Naive thymus-derived CD4-positive, alpha-beta T cell (primary cell): Measurements from ENCODE around the gene VWCE. TPM values are rescaled to one million over a fixed set of nuclear protein-coding genes. Genes with fewer than 3 reads are reported as not detected.

ENCODE experiments used
- ATAC-seq: fragments of 150-1000 bp; cut with Tn5 transposase; 2 replicates; pipeline ENCODE4 v1.10.0; 2021; ENCODE audit warnings: mild to moderate bottlenecking, moderate library complexity
- CTCF ChIA-PET: fragments of 350-600 bp; sonication (Branson Sonifier 250); formaldehyde crosslinking; loops from one replicate; lab custom pipeline; 2021; ENCODE audit warnings: antibody characterized with exemption; lab: Charles Lee
- POLR2A ChIA-PET: fragments of 350-600 bp; sonication (Branson Sonifier 250); formaldehyde crosslinking; loops from one replicate; lab custom pipeline; 2021; ENCODE audit warnings: antibody characterized with exemption, inconsistent platforms; lab: Charles Lee
- DNase-seq, 9 donors: peaks; one replicate each; pipeline versions ENCODE4 v3.0.0 to v3.0.0-alpha.2; 2020 to 2022; ENCODE audit warnings: mixed read lengths in 1 of 9
- H3K27ac ChIP-seq: one replicate; pipeline ENCODE4 v1.7.0; 2013; ENCODE audit warnings: mild to moderate bottlenecking, low read depth, low read length, moderate library complexity
- H3K27me3 ChIP-seq, 2 donors: one replicate each; pipeline ENCODE4 v1.7.0; 2013; ENCODE audit warnings: low read length in 2 of 2, mild to moderate bottlenecking in 2 of 2, moderate library complexity in 2 of 2; ENCODE audit not compliant: control insufficient read depth in 2 of 2, insufficient read depth in 2 of 2
- H3K36me3 ChIP-seq, 3 experiments: 1 replicate in 2 of 3; 2 replicates in 1 of 3; pipeline ENCODE4 v1.7.0; 2013; ENCODE audit warnings: low read length in 3 of 3, mild to moderate bottlenecking in 3 of 3, moderate library complexity in 1 of 3; ENCODE audit not compliant: insufficient read depth in 3 of 3, control insufficient read depth in 2 of 3
- H3K4me1 ChIP-seq, 2 donors: one replicate each; pipeline ENCODE4 v1.7.0; 2013; ENCODE audit warnings: low read length in 2 of 2, mild to moderate bottlenecking in 2 of 2, moderate library complexity in 1 of 2; ENCODE audit not compliant: control insufficient read depth in 2 of 2, insufficient read depth in 2 of 2
- H3K4me3 ChIP-seq: 2 replicates; pipeline ENCODE4 v1.7.0; 2013; ENCODE audit warnings: mild to moderate bottlenecking, low read length
- H3K9me3 ChIP-seq, 3 experiments: 1 replicate in 2 of 3; 2 replicates in 1 of 3; pipeline ENCODE4 v1.7.0; 2013; ENCODE audit warnings: low read length in 3 of 3; ENCODE audit not compliant: control insufficient read depth in 2 of 3
- H3K27ac Mint-ChIP-seq, 9 donors: one replicate each; pipeline ENCODE4 v1.8.0; 2020 to 2022; ENCODE audit warnings: mixed read lengths in 9 of 9, mild to moderate bottlenecking in 8 of 9, moderate library complexity in 5 of 9, inconsistent platforms in 2 of 9
- H3K27me3 Mint-ChIP-seq, 5 donors: one replicate each; pipeline ENCODE4 v1.8.0; 2021 to 2022; ENCODE audit warnings: mixed read lengths in 5 of 5, mild to moderate bottlenecking in 1 of 5
- H3K36me3 Mint-ChIP-seq, 5 donors: one replicate each; pipeline ENCODE4 v1.8.0; 2020 to 2022; ENCODE audit warnings: mixed read lengths in 5 of 5, mild to moderate bottlenecking in 3 of 5, inconsistent platforms in 1 of 5
- H3K4me1 Mint-ChIP-seq, 7 donors: one replicate each; pipeline ENCODE4 v1.8.0; 2020 to 2022; ENCODE audit warnings: mixed read lengths in 7 of 7, mild to moderate bottlenecking in 3 of 7, inconsistent platforms in 1 of 7
- H3K4me3 Mint-ChIP-seq, 10 donors: one replicate each; pipeline ENCODE4 v1.8.0; 2020 to 2022; ENCODE audit warnings: mild to moderate bottlenecking in 10 of 10, mixed read lengths in 10 of 10, moderate library complexity in 6 of 10, inconsistent platforms in 2 of 10
- H3K9me3 Mint-ChIP-seq, 11 donors: one replicate each; pipeline ENCODE4 v1.8.0; 2020 to 2022; ENCODE audit warnings: mixed read lengths in 11 of 11, mild to moderate bottlenecking in 4 of 11, inconsistent platforms in 1 of 11, moderate library complexity in 1 of 11
- intact Hi-C, 2 donors: fragments of 100-400 bp; cut with micrococcal nuclease; formaldehyde crosslinking; loops; one replicate each; pipeline ENCODE4 v1.15.1; 2023
- polyA plus RNA-seq, 2 donors: library from polyadenylated mRNA; unstranded; fragments of 300-500 nt; fragmentation: Illumina TruSeq; gene quantifications; one replicate each; pipeline ENCODE4 v1.2.3, GENCODE V29; 2021
- total RNA-seq, 6 experiments: library from RNA in 5 of 6; stranded (reverse) in 5 of 6; gene quantifications; 1 replicate in 5 of 6; 2 replicates in 1 of 6; pipeline ENCODE4 v1.2.3 and lab custom pipeline; 2021 to 2026

Gene VWCE
- total and polyA plus RNA-seq, 7 experiments from 2014 or later, result 0.16 to 3.8 (median 0.49) TPM; not detected in 2

DNA sequence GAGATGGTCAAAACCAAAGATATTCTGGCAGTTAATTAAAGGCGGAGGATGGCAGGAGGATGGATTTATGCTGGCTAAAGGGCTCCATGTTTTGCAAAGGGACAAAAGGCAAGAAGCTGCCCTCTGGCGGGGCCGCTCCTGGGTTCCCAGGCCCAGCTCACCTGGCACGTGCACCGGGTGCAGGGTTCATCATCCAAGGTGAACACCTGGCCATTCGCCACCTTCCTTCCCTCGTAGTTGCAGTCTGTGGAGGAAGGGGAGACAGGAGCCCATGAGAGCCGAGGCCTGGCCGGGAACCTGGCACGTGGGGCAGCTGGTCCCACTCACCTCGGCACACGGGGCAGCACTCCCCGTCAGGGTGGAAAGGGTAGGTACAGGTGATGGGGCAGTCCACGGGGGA is 30.3 kb downstream of the VWCE start:
- H3K9me3 Mint-ChIP-seq, result no peaks in the 10 kb centered on the region
- no peaks in the 10 kb centered on the region for H3K36me3 Mint-ChIP-seq
- no peaks in the 10 kb centered on the region for H3K9me3 ChIP-seq
- DNase-seq (no peak), ATAC-seq (no peak)
- H3K27me3 ChIP-seq, result no peaks in the 10 kb centered on the region
- no peaks in the 10 kb centered on the region for H3K36me3 ChIP-seq
- H3K27ac Mint-ChIP-seq, result no peak overlapping the region
- H3K4me3 ChIP-seq, result no peak overlapping the region
- H3K4me1 ChIP-seq, result no peaks in the 10 kb centered on the region
- no peaks in the 10 kb centered on the region for H3K4me1 Mint-ChIP-seq
- intact Hi-C loops, result no loop called here
- H3K27me3 Mint-ChIP-seq, result no peaks in the 10 kb centered on the region
- ChIA-PET CTCF (no interaction called here), POLR2A (no interaction called here)
- H3K4me3 Mint-ChIP-seq, result no peak overlapping the region
- no peak overlapping the region for H3K27ac ChIP-seq

DNA sequence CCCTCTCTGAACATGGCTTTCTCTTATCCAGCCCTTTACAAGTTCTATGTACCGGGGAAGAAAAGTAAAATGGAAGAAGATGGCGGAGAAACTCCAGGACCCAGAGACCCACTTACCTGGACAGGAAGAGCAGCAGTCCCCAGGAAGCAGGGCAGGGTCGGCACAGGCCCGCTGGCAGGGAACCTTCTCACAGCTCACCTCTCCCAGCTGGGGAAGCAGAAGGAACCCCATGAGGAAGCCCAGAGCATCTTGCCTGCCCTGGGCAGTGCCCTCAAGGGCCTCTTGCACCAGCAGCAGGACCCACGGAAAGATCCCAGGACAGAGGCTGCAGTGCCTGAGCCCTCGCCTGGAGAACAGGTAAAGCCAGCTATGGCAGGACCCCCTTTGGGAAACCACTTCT is 30.7 kb downstream of the VWCE start:
- no peak overlapping the region for H3K27ac Mint-ChIP-seq
- no peak overlapping the region for H3K4me3 Mint-ChIP-seq
- no peaks in the 10 kb centered on the region for H3K36me3 ChIP-seq
- H3K9me3 Mint-ChIP-seq, result no peaks in the 10 kb centered on the region
- DNase-seq, result no peak
- no peaks in the 10 kb centered on the region for H3K36me3 Mint-ChIP-seq
- ATAC-seq, result no peak
- no peaks in the 10 kb centered on the region for H3K27me3 ChIP-seq
- ChIA-PET POLR2A (no interaction called here), CTCF (no interaction called here)
- H3K27ac ChIP-seq, result no peak overlapping the region
- no peaks in the 10 kb centered on the region for H3K4me1 Mint-ChIP-seq
- H3K27me3 Mint-ChIP-seq, result no peaks in the 10 kb centered on the region
- intact Hi-C loops, result no loop called here
- no peaks in the 10 kb centered on the region for H3K4me1 ChIP-seq
- H3K9me3 ChIP-seq, result no peaks in the 10 kb centered on the region
- no peak overlapping the region for H3K4me3 ChIP-seq

DNA sequence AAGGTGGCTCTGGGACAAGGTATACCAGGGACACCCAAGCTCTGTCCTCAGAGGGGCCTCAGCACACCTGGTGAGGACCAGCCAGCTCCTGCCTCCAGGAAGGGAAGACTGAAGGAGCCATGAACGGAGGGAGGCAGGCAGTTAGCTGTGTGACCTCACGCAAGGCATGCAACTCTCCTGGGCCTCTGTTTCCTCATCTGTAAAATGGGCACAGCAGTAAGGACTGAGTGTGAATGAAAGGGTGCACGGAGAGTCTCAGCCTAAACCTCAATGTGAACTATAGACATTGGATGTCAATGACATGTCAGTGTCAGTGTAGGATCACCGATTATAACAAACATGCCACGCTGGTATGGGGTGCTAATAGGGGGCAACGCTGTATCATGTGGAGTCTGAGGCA is 35.8 kb downstream of the VWCE start:
- H3K4me1 ChIP-seq, result no peaks in the 10 kb centered on the region
- H3K4me3 ChIP-seq, result no peak overlapping the region
- CTCF ChIA-PET, result interaction anchor here (0.7 to 1.0 kb wide), 2 partner anchors 126 to 486 kb away, joined by 3 to 4 read pairs; no protein-coding TSS in a partner anchor
- peaks cover 0 to 1% (median 0%) of the 10 kb centered on the region in 7 donors for H3K4me1 Mint-ChIP-seq
- H3K9me3 ChIP-seq, result no peaks in the 10 kb centered on the region
- no peak overlapping the region for H3K27ac Mint-ChIP-seq
- no peak for ATAC-seq
- no peaks in the 10 kb centered on the region for H3K27me3 Mint-ChIP-seq
- intact Hi-C loops, result no loop called here
- POLR2A ChIA-PET, result no interaction called here
- H3K36me3 Mint-ChIP-seq, result no peaks in the 10 kb centered on the region
- H3K27me3 ChIP-seq, result no peaks in the 10 kb centered on the region
- no peaks in the 10 kb centered on the region for H3K36me3 ChIP-seq
- H3K4me3 Mint-ChIP-seq, result no peak overlapping the region
- no peak for DNase-seq
- no peak overlapping the region for H3K27ac ChIP-seq
- no peaks in the 10 kb centered on the region for H3K9me3 Mint-ChIP-seq

DNA sequence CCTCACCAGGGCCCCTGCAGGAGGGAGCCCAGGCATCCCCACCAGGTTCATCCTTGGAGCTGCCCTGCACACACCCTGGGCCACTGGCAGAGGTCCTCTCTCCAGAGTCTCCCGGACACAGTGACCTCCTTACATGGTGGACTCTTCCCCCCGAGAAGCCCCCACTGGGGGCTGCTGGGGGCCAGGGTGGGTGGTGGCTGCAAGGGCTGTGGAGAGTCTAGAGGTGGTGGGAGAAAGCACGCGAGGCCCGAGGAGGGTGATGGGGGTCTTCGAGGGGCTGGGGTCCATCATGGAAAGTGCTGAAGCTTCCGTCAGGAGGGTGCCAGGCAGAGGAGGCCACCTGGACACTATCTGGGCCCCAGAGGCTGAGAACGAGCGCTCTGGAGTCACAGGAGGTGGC is 36.6 kb downstream of the VWCE start:
- no peaks in the 10 kb centered on the region for H3K9me3 Mint-ChIP-seq
- no peaks in the 10 kb centered on the region for H3K4me1 ChIP-seq
- CTCF ChIA-PET, result interaction anchor here (1.0 kb wide), 1 partner anchor 127 kb away, joined by 4 read pairs; no protein-coding TSS in a partner anchor
- no peaks in the 10 kb centered on the region for H3K36me3 Mint-ChIP-seq
- no peak overlapping the region for H3K27ac ChIP-seq
- no peak overlapping the region for H3K4me3 ChIP-seq
- DNase-seq, result no peak
- no peaks in the 10 kb centered on the region for H3K27me3 ChIP-seq
- H3K27me3 Mint-ChIP-seq, result no peaks in the 10 kb centered on the region
- no peak for ATAC-seq
- intact Hi-C loops, result no loop called here
- no peak overlapping the region for H3K4me3 Mint-ChIP-seq
- peaks cover 0 to 1% (median 0%) of the 10 kb centered on the region in 7 donors for H3K4me1 Mint-ChIP-seq
- H3K27ac Mint-ChIP-seq, result no peak overlapping the region
- no peaks in the 10 kb centered on the region for H3K36me3 ChIP-seq
- POLR2A ChIA-PET, result no interaction called here
- no peaks in the 10 kb centered on the region for H3K9me3 ChIP-seq

DNA sequence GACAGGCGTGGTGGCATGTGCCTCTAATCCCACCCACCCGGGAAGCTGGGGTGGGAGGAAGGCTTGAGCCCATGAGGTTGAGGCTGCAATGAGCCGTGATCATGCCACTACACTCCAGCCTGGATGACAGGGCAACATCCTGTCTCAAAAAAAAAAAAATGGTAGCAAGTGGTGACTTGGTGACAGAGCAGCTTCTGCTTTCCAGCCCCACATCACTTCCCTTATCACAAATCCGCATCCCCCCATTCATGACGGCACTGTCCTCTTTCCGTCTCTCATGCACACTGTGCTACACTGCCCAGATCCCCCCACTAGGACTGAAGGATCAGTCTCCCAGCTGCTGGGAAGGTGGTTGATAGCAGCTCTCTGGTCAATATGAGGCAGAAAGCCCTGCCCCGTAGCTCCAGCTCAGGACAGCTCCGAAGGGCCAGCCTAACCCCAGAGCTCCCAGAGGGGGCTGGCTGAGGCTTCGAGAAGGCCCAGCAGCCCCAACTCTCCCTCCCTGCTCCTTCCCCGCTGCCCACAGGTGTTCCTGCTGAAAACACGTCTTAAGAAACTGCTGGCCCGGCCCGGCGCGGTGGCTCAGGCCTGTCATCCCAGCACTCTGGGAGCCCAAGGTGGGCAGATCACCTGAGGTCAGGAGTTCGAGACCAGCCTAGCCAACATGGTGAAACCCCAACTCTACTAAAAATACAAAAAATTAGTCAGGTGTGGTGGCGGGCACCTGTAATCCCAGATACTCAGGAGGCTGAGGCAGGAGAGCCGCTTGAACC is 38.2 kb downstream of the VWCE start:
- Mint-ChIP-seq H3K27ac (no peak overlapping the region), H3K36me3 (no peaks in the 10 kb centered on the region), H3K4me1 (peaks cover 0 to 3% (median 0%) of the 10 kb centered on the region in 7 donors), H3K9me3 (no peaks in the 10 kb centered on the region), H3K4me3 (no peak overlapping the region), H3K27me3 (peaks cover 0 to 3% (median 0%) of the 10 kb centered on the region in 5 donors)
- H3K36me3 ChIP-seq, result no peaks in the 10 kb centered on the region
- H3K4me3 ChIP-seq, result no peak overlapping the region
- DNase-seq (no peak), ATAC-seq (peak; percentile 60)
- ChIA-PET CTCF (interaction anchor here (0.8 kb wide), 1 partner anchor 406 kb away, joined by 8 read pairs; no protein-coding TSS in a partner anchor), POLR2A (no interaction called here)
- intact Hi-C loops, result no loop called here
- H3K9me3 ChIP-seq, result no peaks in the 10 kb centered on the region
- no peak overlapping the region for H3K27ac ChIP-seq
- H3K27me3 ChIP-seq, result no peaks in the 10 kb centered on the region
- H3K4me1 ChIP-seq, result no peaks in the 10 kb centered on the region

DNA sequence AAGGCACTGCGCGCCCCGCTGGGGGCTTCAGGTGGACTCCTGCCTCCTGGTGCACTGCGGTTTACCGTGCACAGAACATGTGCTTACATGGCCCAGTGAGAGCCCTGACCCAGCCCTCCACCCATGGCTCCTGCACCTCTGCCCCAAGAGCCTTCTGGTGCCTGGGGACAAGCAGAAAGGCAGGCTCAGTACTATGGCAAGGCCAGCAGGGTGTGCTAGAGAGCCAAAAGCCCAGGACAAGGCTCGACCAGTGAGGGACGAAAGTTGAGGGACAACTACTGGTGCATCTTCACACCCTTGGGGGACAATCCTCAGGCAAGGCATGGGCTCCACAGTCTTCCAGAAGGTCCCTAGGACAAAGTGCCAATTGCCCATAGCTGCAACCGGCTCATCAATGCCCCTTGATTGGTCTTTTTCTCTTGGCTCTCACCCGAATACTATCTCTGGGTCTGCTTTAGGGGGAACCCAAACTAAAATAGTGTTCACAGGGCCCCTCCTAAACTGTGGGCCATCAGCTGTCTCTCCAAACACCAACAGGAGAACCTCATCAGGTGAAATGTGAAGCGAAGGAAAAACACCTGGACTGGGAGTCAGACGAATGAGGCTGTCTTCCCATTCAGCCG is 40.6 kb downstream of the VWCE start:
- no peaks in the 10 kb centered on the region for H3K9me3 Mint-ChIP-seq
- intact Hi-C loops, result loop anchor here (1.0 kb wide), 2 partner anchors 40 to 131 kb away; no protein-coding TSS in a partner anchor
- H3K27me3 Mint-ChIP-seq, result peaks cover 0 to 4% (median 0%) of the 10 kb centered on the region in 5 donors
- no peaks in the 10 kb centered on the region for H3K36me3 Mint-ChIP-seq
- H3K27ac Mint-ChIP-seq, result no peak overlapping the region
- H3K4me1 Mint-ChIP-seq, result peaks cover 0 to 3% (median 0%) of the 10 kb centered on the region in 7 donors
- DNase-seq (peak; percentile 7 to 72 (median 47)), ATAC-seq (peak; percentile 85)
- no peak overlapping the region for H3K4me3 Mint-ChIP-seq
- Histone ChIP-seq H3K9me3 (no peaks in the 10 kb centered on the region), H3K27me3 (no peaks in the 10 kb centered on the region), H3K4me3 (no peak overlapping the region), H3K4me1 (no peaks in the 10 kb centered on the region), H3K36me3 (no peaks in the 10 kb centered on the region), H3K27ac (no peak overlapping the region)
- ChIA-PET POLR2A (no interaction called here), CTCF (interaction anchor here (0.6 to 1.5 kb wide), 6 partner anchors 50 to 181 kb away, joined by 3 to 8 read pairs (median 3); no protein-coding TSS in a partner anchor)
